Measurements from ENCODE around the gene SDK2.
A peak's percentile ranks its signal among the peaks of the same experiment; 100 is the strongest.

SDK2 gene

DNA sequence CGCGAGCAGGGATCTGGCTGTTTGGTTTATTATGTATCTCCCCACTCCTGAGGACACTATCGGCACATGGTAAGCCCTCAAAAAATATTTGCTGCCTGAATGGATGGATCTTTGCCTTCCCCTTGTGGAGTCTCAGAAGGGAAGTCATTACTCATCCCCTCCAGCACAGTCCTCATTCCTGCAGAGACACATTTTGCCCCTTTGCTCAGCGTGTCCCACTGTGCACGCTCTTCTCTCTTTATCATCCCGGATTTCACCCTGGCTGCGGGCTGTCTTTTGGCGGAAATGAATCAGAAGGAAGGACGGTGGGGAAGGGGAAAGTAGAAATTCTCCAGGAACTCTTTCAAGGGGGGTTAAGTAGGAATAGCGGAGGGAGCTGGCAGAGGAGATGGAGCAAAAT, 207.3 kb downstream of the SDK2 start:
- no peak for DNase-seq

DNA sequence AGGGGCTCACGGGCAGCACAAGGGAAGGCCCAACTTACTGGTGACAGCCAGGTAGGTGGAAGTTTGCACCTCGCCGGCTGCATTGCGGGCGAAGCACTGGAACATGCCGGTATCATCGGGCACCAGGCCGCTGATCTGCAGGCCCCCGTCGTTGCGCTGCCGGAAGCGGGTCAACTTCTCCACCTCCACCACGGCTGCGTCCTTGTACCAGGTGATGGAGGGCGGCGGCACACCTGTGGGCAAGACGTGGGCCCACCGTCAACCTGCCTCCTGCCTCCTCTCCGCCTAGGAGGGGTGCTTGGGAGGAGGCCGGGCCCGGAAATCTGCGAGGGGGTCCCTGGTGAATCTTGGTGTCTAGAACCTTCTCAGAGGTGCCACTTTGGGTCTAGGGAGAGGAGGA, 208.8 kb downstream of the SDK2 start:
- no peak for DNase-seq

DNA sequence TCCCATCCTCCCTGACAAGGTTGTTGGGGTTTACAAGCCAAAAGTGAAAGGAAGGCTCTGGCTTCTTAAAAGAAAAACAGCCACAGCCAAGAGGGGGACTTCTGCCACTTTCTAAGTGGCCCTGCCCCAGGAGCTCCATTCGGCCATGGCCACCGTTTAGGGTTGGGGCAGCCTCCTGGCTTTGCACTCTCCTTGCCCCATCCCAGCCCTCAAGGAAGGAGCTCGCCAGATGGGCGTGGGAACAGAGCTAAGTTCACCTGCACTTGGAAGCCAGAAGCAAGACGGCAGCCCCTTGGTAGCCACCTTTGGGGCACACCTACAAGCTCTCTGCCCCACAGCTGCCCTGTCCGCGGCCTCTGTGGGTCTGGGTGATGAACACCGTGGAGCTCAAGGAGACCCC, 210.1 kb downstream of the SDK2 start:
- no peak for DNase-seq

- DNase-seq = no peak
Observed at GRCh38 chr17:73433501-73433900, 210.7 kb downstream of the SDK2 start.

DNA sequence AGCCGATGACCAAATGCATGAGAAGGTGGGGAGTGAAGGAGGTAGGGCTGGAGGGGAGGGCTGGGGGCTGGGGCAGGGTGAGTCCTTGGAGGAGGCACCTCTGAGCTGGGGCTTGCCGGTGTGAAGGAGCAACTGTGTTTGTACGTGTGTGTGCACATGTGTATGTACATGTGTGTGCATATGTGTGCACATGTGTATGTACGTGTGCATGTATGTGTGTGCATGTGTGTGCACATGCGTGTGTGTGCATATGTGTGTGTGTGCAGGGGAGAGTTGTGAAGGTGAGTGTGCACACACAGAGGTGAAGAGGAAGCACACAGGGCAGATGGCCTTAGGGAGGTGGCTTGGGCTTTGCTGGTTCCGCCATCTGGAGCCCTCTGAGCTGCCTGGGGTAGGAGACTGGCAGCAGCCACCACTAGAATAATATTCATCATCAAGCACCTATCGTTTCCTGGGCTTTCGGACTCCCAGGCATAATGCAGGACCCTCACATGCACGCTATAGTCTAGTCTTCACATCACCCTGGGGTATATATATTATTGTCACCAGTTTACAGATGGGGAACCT, 211.5 kb downstream of the SDK2 start:
- no peak for DNase-seq

- DNase-seq = no peak
Observed at GRCh38 chr17:73431401-73432205, 212.6 kb downstream of the SDK2 start.

GRCh38 chr17:73430848-73431247, 213.4 kb downstream of the SDK2 start:
- DNase-seq = peak; percentile 62 to 80

GRCh38 chr17:73430165-73430680, 214.0 kb downstream of the SDK2 start:
- DNase-seq = no peak

DNA sequence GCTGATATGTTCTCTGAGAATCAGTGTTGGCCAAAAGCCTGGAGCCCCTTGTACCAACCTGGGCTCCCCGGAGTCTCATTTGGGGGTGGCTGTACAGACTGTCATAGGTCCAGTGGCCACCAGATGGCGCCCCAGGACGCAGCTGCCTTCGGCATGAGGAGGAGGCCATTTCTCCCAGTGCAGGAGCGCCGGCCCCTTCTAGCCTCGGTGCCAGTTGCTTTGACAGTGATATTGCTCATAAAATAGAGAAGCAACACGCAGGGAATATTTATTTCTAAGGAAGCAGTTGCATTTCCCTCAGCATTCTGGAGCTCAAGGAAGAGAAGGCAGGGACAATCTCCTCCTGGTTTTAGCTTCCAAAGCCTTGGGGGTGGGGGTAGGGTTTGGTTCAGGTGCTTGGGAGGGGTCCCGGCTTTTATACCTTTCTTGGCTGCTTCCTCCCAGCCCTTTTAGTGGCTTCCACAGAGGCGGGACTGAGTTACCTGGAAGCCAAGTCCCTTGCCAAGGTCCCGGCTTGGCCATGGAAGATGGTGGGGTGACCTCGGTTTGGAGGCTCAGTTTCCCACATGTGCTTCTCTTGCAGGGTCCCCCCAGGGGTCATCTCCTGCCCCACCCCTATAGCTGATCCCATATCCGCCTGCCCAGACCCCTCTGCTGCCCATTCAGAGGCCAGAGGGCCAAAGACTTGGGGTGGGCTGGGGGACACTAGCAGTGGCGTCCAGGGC, 214.6 kb downstream of the SDK2 start:
- DNase-seq = peak; percentile 68 to 96

GRCh38 chr17:73427198-73427597, 217.0 kb downstream of the SDK2 start:
- no peak for DNase-seq

- DNase-seq = no peak
Observed at GRCh38 chr17:73424571-73424970, 219.7 kb downstream of the SDK2 start.

GRCh38 chr17:73423806-73424205, 220.4 kb downstream of the SDK2 start:
- DNase-seq = no peak

- DNase-seq = no peak
Observed at GRCh38 chr17:73423159-73423715, 221.0 kb downstream of the SDK2 start.

- no peak for DNase-seq
Observed at GRCh38 chr17:73422121-73422520, 222.1 kb downstream of the SDK2 start.

- DNase-seq = no peak
Observed at GRCh38 chr17:73420897-73421296, 223.3 kb downstream of the SDK2 start.

DNA sequence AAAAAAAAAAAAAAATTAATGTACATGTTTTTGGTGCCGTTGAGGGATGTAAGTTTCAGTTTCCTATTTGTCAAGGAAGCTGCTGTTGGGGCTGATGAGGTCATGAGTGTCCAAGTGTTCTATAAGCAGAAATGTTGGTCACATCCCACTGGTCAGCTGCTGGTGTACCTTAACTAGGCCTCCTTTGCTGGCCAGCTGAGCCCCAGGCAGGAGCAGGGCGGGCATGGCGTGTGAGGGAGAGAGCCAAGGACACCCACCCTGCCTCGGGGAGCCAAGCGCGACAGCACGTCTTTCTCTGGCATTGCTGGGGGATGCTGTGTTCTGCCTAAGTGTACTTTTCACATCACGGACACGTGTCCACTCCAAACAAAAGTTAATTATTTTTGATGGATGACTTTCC, 224.4 kb downstream of the SDK2 start:
- DNase-seq = peak; percentile 9 to 18

DNA sequence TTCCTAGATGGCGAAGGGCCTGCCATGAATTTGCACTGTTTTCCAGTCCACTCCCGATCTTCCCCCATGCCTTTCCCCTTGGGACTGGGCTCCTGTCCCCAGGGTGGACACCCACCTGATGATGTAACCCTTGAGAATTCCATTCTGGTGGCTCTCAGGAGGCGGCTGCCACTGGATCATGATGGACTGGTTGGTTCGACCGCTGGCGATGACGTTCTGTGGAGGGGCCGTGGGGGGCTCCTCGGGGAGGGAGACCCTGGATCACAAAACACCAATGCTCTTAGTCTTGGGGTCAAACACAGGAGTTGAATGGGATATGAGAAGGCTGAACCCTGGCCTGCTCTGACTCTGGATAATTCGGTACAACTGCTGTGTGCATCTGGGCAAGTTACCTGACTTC, 225.2 kb downstream of the SDK2 start:
- DNase-seq = no peak

- no peak for DNase-seq
Observed at GRCh38 chr17:73415782-73416181, 228.5 kb downstream of the SDK2 start.

- no peak for DNase-seq
Observed at GRCh38 chr17:73414171-73414955, 229.9 kb downstream of the SDK2 start.

DNA sequence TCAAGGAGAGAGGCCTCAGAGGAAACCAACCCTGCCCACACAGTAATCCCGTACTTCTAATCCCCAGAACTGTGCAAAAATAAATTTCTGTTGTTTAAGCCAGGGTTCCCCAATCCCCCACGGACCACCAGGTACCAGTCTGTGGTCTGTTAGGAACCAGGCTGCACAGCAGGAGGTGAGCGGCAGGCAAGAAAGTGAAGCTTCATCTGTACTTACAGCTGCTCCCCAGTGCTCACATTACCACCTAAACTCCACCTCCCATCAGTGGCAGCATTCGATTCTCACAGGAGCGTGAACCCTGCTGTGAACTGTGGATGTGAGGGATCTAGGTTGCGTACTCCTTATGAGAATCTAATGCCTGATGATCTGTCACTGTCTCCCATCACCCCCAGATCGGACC, 231.3 kb downstream of the SDK2 start:
- DNase-seq = no peak

- no peak for DNase-seq
Observed at GRCh38 chr17:73411313-73411747, 232.9 kb downstream of the SDK2 start.

GRCh38 chr17:73410586-73411312, 233.5 kb downstream of the SDK2 start:
- no peak for DNase-seq
